ENCODE data around the gene MMP15. TPM values are rescaled to one million over a fixed set of nuclear protein-coding genes. Genes with fewer than 3 reads are reported as not detected.

The MMP15 gene
- total and polyA plus RNA-seq, 7 experiments from 2014 or later = 0.06 to 0.85 (median 0.47) TPM; not detected in 1

DNA sequence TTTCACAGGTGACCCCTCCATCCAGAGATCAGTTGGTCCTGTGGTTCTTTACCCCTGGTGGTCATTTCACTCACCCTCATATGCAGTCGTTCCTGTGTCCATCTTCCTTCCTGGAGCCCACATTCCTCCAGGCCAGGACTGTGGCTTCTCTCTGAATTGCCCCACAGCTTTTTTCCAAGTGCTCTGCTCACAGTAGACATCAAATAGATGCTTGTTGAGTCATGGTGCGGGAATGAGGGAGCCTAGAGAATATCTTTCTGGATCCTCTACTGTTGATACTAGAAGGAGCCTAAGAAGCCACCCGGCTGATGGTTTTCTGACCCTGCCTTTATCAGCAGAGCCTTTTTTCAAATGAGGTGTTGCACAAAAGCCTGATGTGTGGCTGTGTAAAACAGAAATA, 13.9 kb upstream of the MMP15 start:
- H3K36me3 Mint-ChIP-seq = peaks cover 5 to 26% (median 13%) of the 10 kb centered on the region in 5 donors

DNA sequence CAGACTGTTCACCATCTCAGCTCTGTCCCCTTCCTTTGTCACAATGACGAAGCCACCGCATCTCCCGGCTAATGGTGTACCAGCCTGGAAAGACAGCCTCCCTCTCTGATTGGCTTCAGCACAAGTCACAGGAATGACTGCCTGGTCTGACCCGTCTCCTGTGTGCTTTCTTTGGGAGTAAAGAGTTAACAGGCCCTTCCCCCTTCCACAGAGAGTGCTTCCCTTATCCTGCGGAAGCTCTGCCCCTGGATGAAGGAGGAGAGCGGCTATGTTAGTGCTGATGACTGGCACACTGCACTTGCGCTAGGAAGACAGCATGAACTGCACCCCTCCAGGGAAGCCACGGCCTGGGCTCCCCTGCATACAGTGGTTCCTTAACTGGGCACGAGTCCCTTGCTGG, 13.1 kb upstream of the MMP15 start:
- H3K36me3 ChIP-seq (ENCODE audit: control insufficient read depth in 2 of 3, insufficient read depth in 3 of 3, low read length in 3 of 3) = peaks cover 3 to 55% (median 22%) of the 10 kb centered on the region in 3 experiments
- H3K36me3 Mint-ChIP-seq = peaks cover 5 to 21% (median 10%) of the 10 kb centered on the region in 5 donors

More for the DNA sequence above, 13.9 kb upstream of the MMP15 start:
- Histone ChIP-seq H3K4me3 (ENCODE audit: low read length) (no peak overlapping the region), H3K27ac (ENCODE audit: low read depth, low read length) (no peak overlapping the region), H3K27me3 (ENCODE audit: control insufficient read depth in 2 of 2, insufficient read depth in 2 of 2, low read length in 2 of 2) (no peaks in the 10 kb centered on the region), H3K9me3 (ENCODE audit: control insufficient read depth in 2 of 3, low read length in 3 of 3) (no peaks in the 10 kb centered on the region), H3K4me1 (ENCODE audit: control insufficient read depth in 2 of 2, insufficient read depth in 2 of 2, low read length in 2 of 2) (no peaks in the 10 kb centered on the region), H3K36me3 (ENCODE audit: control insufficient read depth in 2 of 3, insufficient read depth in 3 of 3, low read length in 3 of 3) (peaks cover 4 to 48% (median 22%) of the 10 kb centered on the region in 3 experiments)
- no peak for ATAC-seq
- no peak overlapping the region for H3K27ac Mint-ChIP-seq
- H3K27me3 Mint-ChIP-seq = no peaks in the 10 kb centered on the region
- H3K4me3 Mint-ChIP-seq = no peak overlapping the region
- H3K9me3 Mint-ChIP-seq = no peaks in the 10 kb centered on the region
- peaks cover 0 to 6% (median 0%) of the 10 kb centered on the region in 7 donors for H3K4me1 Mint-ChIP-seq
- intact Hi-C loops (cut with micrococcal nuclease) = no loop called here
- CTCF ChIA-PET = no interaction called here
- POLR2A ChIA-PET = no interaction called here
- no peak for DNase-seq

DNA sequence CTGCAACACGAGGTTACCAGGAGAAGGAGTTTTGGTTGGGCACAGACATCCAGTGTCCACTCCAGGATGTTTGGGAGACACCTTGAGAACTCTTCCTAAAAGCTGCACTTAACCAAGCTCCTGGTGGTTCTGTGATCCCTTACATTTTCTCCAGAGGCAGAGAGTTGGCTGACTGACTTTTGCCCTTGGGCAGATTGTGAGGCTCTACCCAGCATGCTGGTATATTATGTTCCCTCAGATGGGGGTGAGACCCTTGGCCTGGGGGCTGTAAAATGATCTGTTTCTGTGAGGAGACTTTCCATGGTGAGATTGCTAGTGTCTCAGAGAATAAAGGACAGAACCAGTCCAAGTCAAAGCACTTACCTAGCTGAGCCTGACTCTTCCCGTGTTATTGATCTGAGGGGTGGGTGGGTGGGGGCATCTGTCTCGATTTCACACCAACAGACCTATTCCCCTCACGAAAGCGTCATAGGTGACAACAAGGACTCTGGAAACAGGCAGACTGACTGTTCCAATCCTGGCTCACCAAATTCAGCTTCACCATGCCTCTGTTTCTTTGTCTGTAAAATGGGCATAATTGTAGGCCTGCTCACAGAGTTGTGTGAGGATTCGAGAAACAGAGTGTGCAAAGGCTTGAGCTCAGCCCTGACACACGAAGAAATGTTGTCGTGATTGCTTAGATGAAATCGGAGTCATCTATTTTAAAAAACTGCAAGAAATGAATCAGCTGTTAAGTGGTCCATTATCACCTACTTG, 12.2 kb upstream of the MMP15 start:
- CTCF ChIA-PET = interaction anchor here (1.3 kb wide), 1 partner anchor 114 kb away, joined by 3 read pairs; no protein-coding TSS in a partner anchor
- intact Hi-C loops (cut with micrococcal nuclease) = no loop called here
- Histone ChIP-seq H3K4me3 (ENCODE audit: low read length) (no peak overlapping the region), H3K4me1 (ENCODE audit: control insufficient read depth in 2 of 2, insufficient read depth in 2 of 2, low read length in 2 of 2) (no peaks in the 10 kb centered on the region), H3K9me3 (ENCODE audit: control insufficient read depth in 2 of 3, low read length in 3 of 3) (no peaks in the 10 kb centered on the region), H3K36me3 (ENCODE audit: control insufficient read depth in 2 of 3, insufficient read depth in 3 of 3, low read length in 3 of 3) (peaks cover 3 to 59% (median 22%) of the 10 kb centered on the region in 3 experiments), H3K27me3 (ENCODE audit: control insufficient read depth in 2 of 2, insufficient read depth in 2 of 2, low read length in 2 of 2) (no peaks in the 10 kb centered on the region), H3K27ac (ENCODE audit: low read depth, low read length) (no peak overlapping the region)
- DNase-seq = no peak
- Mint-ChIP-seq H3K9me3 (no peaks in the 10 kb centered on the region), H3K27ac (no peak overlapping the region), H3K4me1 (no peaks in the 10 kb centered on the region), H3K4me3 (no peak overlapping the region), H3K36me3 (peaks cover 5 to 21% (median 10%) of the 10 kb centered on the region in 5 donors), H3K27me3 (no peaks in the 10 kb centered on the region)
- no peak for ATAC-seq
- POLR2A ChIA-PET = interaction anchor here (0.7 kb wide), 1 partner anchor 61 kb away, joined by 3 read pairs; no protein-coding TSS in a partner anchor

More for the DNA sequence above, 13.1 kb upstream of the MMP15 start:
- ChIA-PET CTCF (no interaction called here), POLR2A (no interaction called here)
- Histone ChIP-seq H3K27me3 (ENCODE audit: control insufficient read depth in 2 of 2, insufficient read depth in 2 of 2, low read length in 2 of 2) (no peaks in the 10 kb centered on the region), H3K27ac (ENCODE audit: low read depth, low read length) (no peak overlapping the region), H3K4me3 (ENCODE audit: low read length) (no peak overlapping the region), H3K9me3 (ENCODE audit: control insufficient read depth in 2 of 3, low read length in 3 of 3) (no peaks in the 10 kb centered on the region), H3K4me1 (ENCODE audit: control insufficient read depth in 2 of 2, insufficient read depth in 2 of 2, low read length in 2 of 2) (no peaks in the 10 kb centered on the region)
- H3K4me1 Mint-ChIP-seq = peaks cover 0 to 4% (median 0%) of the 10 kb centered on the region in 7 donors
- DNase-seq (no peak), ATAC-seq (no peak)
- H3K4me3 Mint-ChIP-seq = no peak overlapping the region
- H3K27ac Mint-ChIP-seq = no peak overlapping the region
- H3K27me3 Mint-ChIP-seq = no peaks in the 10 kb centered on the region
- H3K9me3 Mint-ChIP-seq = no peaks in the 10 kb centered on the region
- intact Hi-C loops (cut with micrococcal nuclease) = no loop called here

DNA sequence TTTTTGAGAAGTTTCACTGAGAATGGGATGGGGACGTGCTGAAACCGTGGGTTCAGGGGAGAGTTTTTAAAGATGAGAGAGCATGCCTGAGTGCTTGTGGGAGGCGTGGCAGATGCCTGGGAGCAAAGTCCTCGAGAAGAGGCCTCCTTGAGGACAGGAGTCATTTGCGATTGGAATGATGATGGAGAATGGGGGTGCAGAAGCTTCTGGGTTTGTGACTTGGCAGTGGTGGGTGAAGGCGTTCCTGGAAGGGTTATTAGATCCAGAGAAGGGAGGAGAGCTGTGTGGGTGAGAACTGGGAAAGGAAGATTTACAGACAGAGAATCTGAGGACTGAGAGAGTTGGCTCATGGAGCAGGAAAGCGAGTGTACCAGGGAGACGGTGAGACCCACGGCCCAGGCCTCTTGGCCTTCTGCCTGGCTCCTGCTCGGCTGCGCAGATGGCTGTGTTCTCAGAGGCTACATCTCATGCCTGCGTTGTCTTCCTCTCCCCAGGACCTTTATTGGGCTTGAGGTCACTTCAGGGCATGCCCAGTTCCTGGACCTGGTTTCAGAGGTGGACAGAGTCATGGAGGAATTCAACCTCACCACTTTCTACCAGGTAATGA, 8.6 kb upstream of the MMP15 start:
- Histone ChIP-seq H3K27me3 (ENCODE audit: control insufficient read depth in 2 of 2, insufficient read depth in 2 of 2, low read length in 2 of 2) (no peaks in the 10 kb centered on the region), H3K27ac (ENCODE audit: low read depth, low read length) (no peak overlapping the region), H3K4me1 (ENCODE audit: control insufficient read depth in 2 of 2, insufficient read depth in 2 of 2, low read length in 2 of 2) (peaks cover 0 to 11% of the 10 kb centered on the region in 2 donors), H3K9me3 (ENCODE audit: control insufficient read depth in 2 of 3, low read length in 3 of 3) (no peaks in the 10 kb centered on the region), H3K36me3 (ENCODE audit: control insufficient read depth in 2 of 3, insufficient read depth in 3 of 3, low read length in 3 of 3) (peaks cover 0 to 45% (median 1%) of the 10 kb centered on the region in 3 experiments), H3K4me3 (ENCODE audit: low read length) (no peak overlapping the region)
- Mint-ChIP-seq H3K27ac (no peak overlapping the region), H3K36me3 (peaks cover 0 to 5% (median 0%) of the 10 kb centered on the region in 5 donors), H3K9me3 (no peaks in the 10 kb centered on the region), H3K27me3 (no peaks in the 10 kb centered on the region), H3K4me1 (peaks cover 6 to 13% (median 11%) of the 10 kb centered on the region in 7 donors), H3K4me3 (no peak overlapping the region)
- intact Hi-C loops (cut with micrococcal nuclease) = no loop called here
- CTCF ChIA-PET = no interaction called here
- DNase-seq = no peak
- POLR2A ChIA-PET = no interaction called here
- no peak for ATAC-seq

DNA sequence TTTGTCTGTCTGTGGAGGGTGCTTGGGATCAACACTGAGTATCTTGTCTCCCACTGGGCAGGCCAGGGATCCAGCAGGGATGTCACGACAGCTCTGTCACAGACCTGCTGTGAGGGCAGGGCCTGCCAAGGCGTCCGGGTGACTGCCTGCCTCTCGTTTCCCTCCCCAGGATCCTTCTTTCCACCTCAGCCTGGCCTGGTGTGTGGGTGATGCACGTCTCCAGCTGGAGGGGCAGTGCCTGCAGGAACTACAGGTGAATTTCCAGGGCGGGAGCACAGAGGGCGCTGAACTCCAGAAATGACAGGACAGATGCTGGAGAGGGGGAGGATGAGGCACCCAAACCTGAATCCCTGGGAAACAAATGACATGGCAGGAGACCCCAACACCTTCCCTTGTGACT, 6.8 kb upstream of the MMP15 start:
- POLR2A ChIA-PET = interaction anchor here (1.1 kb wide), 1 partner anchor 178 kb away, joined by 3 read pairs; no protein-coding TSS in a partner anchor
- peaks cover 0 to 5% (median 0%) of the 10 kb centered on the region in 5 donors for H3K27me3 Mint-ChIP-seq
- Histone ChIP-seq H3K36me3 (ENCODE audit: control insufficient read depth in 2 of 3, insufficient read depth in 3 of 3, low read length in 3 of 3) (peaks cover 0 to 32% (median 0%) of the 10 kb centered on the region in 3 experiments), H3K27ac (ENCODE audit: low read depth, low read length) (no peak overlapping the region), H3K9me3 (ENCODE audit: control insufficient read depth in 2 of 3, low read length in 3 of 3) (no peaks in the 10 kb centered on the region), H3K4me3 (ENCODE audit: low read length) (no peak overlapping the region), H3K4me1 (ENCODE audit: control insufficient read depth in 2 of 2, insufficient read depth in 2 of 2, low read length in 2 of 2) (peaks cover 0 to 11% of the 10 kb centered on the region in 2 donors), H3K27me3 (ENCODE audit: control insufficient read depth in 2 of 2, insufficient read depth in 2 of 2, low read length in 2 of 2) (no peaks in the 10 kb centered on the region)
- peaks cover 6 to 15% (median 11%) of the 10 kb centered on the region in 7 donors for H3K4me1 Mint-ChIP-seq
- CTCF ChIA-PET = interaction anchor here (0.6 to 1.2 kb wide), 3 partner anchors 178 to 443 kb away, joined by 3 read pairs; no protein-coding TSS in a partner anchor
- DNase-seq = no peak
- ATAC-seq = no peak
- H3K27ac Mint-ChIP-seq = peak overlapping the region in 1 of 9 donors; percentile 12
- intact Hi-C loops (cut with micrococcal nuclease) = no loop called here
- no peak overlapping the region for H3K4me3 Mint-ChIP-seq
- H3K36me3 Mint-ChIP-seq = peaks cover 0 to 5% (median 0%) of the 10 kb centered on the region in 5 donors
- no peaks in the 10 kb centered on the region for H3K9me3 Mint-ChIP-seq

DNA sequence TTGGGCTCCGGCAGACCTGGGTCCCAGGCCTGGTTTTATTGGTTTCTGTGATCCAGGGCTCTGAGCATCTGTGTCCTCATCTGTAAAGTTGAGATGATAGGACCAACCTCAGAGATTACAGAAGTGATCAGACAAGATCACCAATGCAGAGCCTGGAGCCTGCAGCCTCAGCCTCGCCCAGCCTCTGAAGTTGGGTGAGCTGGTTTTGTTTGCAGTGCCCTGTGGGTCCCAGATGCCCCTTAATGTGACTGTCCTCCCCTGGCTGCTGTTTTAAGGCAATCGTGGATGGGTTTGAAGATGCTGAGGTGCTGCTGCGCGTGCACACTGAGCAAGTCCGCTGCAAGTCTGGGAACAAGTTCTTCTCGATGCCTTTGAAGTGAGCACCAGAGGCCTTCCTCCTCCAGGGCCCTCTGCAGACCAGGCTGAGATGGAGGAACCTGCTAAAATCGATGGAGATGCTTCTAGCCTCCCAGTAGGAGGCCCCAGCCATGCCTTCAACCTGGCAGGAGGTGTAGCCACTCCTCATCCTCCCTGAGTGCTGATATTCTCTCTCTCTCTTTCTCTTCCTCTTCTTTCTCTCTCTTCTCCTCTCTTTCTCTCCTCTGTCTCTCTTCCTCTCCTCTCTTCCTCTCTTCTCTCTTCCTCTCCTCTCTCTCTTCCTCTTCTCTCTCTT, 5.6 kb upstream of the MMP15 start:
- peak overlapping the region in 2 of 10 donors; percentile 4 to 57 for H3K4me3 Mint-ChIP-seq
- intact Hi-C loops (cut with micrococcal nuclease) = loop anchor here (1.0 to 10.0 kb wide), 8 partner anchors 19 to 736 kb away; partner anchors contain the start of genes CFAP20 (in 2 of the 2), CSNK2A2 (in 2 of the 2) and USB1 (in 1 of the 2)
- no peaks in the 10 kb centered on the region for H3K27me3 ChIP-seq (ENCODE audit: control insufficient read depth in 2 of 2, insufficient read depth in 2 of 2, low read length in 2 of 2)
- ATAC-seq = no peak
- peaks cover 0 to 5% (median 0%) of the 10 kb centered on the region in 5 donors for H3K36me3 Mint-ChIP-seq
- H3K9me3 Mint-ChIP-seq = no peaks in the 10 kb centered on the region
- DNase-seq = no peak
- peak overlapping the region; percentile 67 to 90 (median 82) for H3K27ac Mint-ChIP-seq
- peak overlapping the region; percentile 15 for H3K27ac ChIP-seq (ENCODE audit: low read depth, low read length)
- H3K4me1 Mint-ChIP-seq = peaks cover 11 to 22% (median 16%) of the 10 kb centered on the region in 7 donors
- peaks cover 0 to 17% (median 0%) of the 10 kb centered on the region in 5 donors for H3K27me3 Mint-ChIP-seq
- H3K4me1 ChIP-seq (ENCODE audit: control insufficient read depth in 2 of 2, insufficient read depth in 2 of 2, low read length in 2 of 2) = peaks cover 9 to 15% of the 10 kb centered on the region in 2 donors
- no peak overlapping the region for H3K4me3 ChIP-seq (ENCODE audit: low read length)
- CTCF ChIA-PET = interaction anchor here (0.6 to 1.2 kb wide), 3 partner anchors 13 to 316 kb away, joined by 3 to 4 read pairs (median 3); no protein-coding TSS in a partner anchor
- POLR2A ChIA-PET = interaction anchor here (1.1 kb wide), 1 partner anchor 177 kb away, joined by 3 read pairs; no protein-coding TSS in a partner anchor
- H3K36me3 ChIP-seq (ENCODE audit: control insufficient read depth in 2 of 3, insufficient read depth in 3 of 3, low read length in 3 of 3) = peaks cover 0 to 32% (median 0%) of the 10 kb centered on the region in 3 experiments
- no peaks in the 10 kb centered on the region for H3K9me3 ChIP-seq (ENCODE audit: control insufficient read depth in 2 of 3, low read length in 3 of 3)

All from naive thymus-derived CD4-positive, alpha-beta T cell (primary cell).